Measurements from ENCODE around the gene CLDN15.

CLDN15 gene

GRCh38 chr7:101197991-101198390 lies 39.6 kb downstream of the CLDN15 start:
- DNase-seq = no peak

- no peak for DNase-seq
Measured at GRCh38 chr7:101195884-101196283, 41.7 kb downstream of the CLDN15 start.

GRCh38 chr7:101189109-101189508 lies 48.5 kb downstream of the CLDN15 start:
- DNase-seq = no peak

GRCh38 chr7:101186844-101187428 lies 50.7 kb downstream of the CLDN15 start:
- no peak for DNase-seq

- no peak for DNase-seq
Measured at GRCh38 chr7:101186194-101186593, 51.4 kb downstream of the CLDN15 start.

- no peak for DNase-seq
Measured at GRCh38 chr7:101185258-101185839, 52.3 kb downstream of the CLDN15 start.

All from stimulated activated CD4-positive, alpha-beta T cell treated with anti-CD3 and anti-CD28 coated beads, Interleukin-2, amount 100 ng/mL, for 24 hours (primary cell).